IPS-18c (cell line): ENCODE measurements around the gene CCT5.
"Not testable (repeated sequence)": the region's sequence is repeated elsewhere in the genome, so short reads cannot be mapped to it uniquely, and the experiment has no call there.

Source experiments
- H3K4me3 ChIP-seq: 2 replicates; pipeline ENCODE4 v1.7.0; 2013; ENCODE audit warnings: low read depth, mild to moderate bottlenecking, low read length, moderate library complexity; ENCODE audit not compliant: insufficient read depth
- H3K9me3 ChIP-seq: one replicate; pipeline ENCODE4 v1.6.1; 2013; ENCODE audit warnings: mild to moderate bottlenecking, low read length, moderate library complexity; ENCODE audit not compliant: control insufficient read depth, insufficient read depth

The CCT5 gene

GRCh38 chr5:10306114-10306513 lies 56.0 kb downstream of the CCT5 start:
- Histone ChIP-seq H3K4me3 (no peak overlapping the region), H3K9me3 (no peaks in the 10 kb centered on the region)

DNA sequence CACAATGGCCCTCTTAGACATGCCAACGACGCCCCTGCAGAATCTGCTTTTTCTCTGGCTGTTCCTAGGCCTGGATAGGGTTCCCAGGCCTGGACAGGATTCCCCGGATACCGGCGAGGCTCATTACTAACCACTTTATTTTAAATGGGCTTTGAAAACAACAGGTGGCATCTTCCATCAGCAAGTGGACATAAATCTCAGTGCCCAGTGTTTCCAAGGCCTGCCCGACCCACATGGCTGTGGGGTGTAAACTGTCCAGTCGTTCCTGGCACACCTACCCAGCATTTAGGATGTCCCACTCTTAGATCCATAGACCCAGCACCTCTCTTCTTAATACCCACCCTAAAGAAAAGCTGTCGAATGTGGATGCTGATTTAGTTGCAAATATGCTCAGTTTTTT lies 56.7 kb downstream of the CCT5 start:
- Histone ChIP-seq H3K4me3 (peak overlapping the region; percentile 88), H3K9me3 (no peaks in the 10 kb centered on the region)

- Histone ChIP-seq H3K4me3 (peak within 1 kb of the TSS; percentile 88), H3K9me3 (no peaks in the 10 kb centered on the region)
Measured at GRCh38 chr5:10307206-10308148, 57.4 kb downstream of the CCT5 start, which contains the start of gene CMBL. CMBL (minus strand) TSS chr5:10307902; CDS start chr5:10290762, 17,140 bp downstream.

GRCh38 chr5:10308844-10309243 lies 58.8 kb downstream of the CCT5 start:
- Histone ChIP-seq H3K9me3 (no peaks in the 10 kb centered on the region), H3K4me3 (no peak overlapping the region)

DNA sequence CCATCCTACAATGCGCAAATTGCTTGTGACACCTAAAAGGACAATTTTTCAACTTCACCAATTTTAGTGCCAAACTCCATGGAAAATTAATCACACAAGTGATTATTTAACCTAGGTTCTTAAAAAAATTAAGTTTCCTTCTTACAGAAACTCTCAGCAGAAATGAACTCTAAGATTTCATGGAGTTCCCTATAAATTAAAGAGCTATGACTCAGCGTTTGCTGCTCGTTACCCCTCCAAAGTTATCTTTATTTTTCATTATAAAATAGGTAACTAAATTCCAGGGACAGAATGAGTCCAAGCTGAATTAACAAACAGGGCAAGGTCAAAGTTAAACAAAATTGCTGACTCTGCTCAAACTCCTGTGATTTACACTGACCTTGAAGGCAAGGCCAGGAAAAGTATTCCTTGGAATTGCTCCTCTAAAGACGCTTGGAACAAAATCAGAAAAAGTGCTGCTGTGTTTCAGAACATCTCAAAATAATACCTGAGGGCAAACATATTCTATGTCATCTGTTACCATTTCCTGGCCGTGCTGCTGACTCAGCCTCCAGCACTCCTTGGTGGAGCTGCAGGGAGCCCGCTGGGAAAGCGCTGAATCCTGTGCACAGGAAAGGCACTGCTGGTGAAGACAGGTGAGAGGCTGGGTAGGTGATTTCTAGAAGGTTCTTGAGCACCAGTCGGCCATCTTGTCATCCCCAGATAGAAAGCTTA lies 60.1 kb downstream of the CCT5 start:
- no peak overlapping the region for H3K4me3 ChIP-seq

GRCh38 chr5:10310835-10311570 lies 60.9 kb downstream of the CCT5 start:
- H3K4me3 ChIP-seq, H3K9me3 ChIP-seq: not testable (repeated sequence)

More for the DNA sequence above, 60.1 kb downstream of the CCT5 start:
- H3K9me3 ChIP-seq, result no peaks in the 10 kb centered on the region

DNA sequence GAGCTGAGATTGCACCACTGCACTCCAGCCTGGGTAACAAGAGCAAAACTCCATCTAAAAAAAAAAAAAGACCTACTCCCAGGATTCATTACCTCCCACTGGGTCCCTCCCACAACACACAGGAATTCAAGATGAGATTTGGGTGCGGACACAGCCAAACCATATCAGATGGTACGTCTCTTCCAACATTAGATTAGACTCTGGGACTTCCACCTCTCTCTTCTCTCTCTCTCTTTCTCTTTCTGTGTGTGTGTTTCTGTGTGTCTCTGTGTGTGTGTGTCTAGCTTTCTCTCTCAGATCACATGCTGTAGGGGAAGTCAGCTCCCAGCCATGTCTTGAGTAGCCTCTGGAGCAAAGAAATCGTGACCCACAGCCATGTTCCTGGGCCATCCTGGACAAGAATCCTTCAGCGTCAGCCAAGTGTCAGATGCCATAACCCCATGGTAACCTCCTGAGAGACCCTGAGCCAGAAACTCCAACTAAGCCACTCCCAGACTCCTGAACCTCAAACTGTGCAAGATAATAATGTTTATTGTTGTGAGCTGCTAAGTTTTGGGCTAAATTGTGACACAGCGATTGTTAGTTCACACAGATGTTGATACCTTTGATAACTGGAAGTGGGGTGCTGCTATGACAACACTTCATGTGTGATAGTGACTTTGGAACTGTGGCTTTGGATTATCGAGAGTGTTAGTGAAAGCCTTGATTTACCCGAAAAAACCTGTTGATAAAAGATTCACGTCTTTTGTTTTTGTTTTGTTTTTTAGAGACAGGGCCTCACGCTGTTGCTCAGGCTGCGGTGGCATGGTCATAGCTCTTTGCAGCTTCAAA lies 61.7 kb downstream of the CCT5 start:
- Histone ChIP-seq H3K9me3 (no peaks in the 10 kb centered on the region), H3K4me3 (no peak overlapping the region)

- no peaks in the 10 kb centered on the region for H3K9me3 ChIP-seq
- no peak overlapping the region for H3K4me3 ChIP-seq
Measured at GRCh38 chr5:10315201-10315600, 65.1 kb downstream of the CCT5 start.
